Panc1 (cell line): ENCODE measurements around the gene GALNT18.

Source experiments
- POLR2AphosphoS5 ChIP-seq: IDR thresholded peaks from 2 replicates; pipeline ENCODE4 v1.6.1; 2012; ENCODE audit warnings: mild to moderate bottlenecking, low read depth, low read length, moderate library complexity
- SIN3A ChIP-seq: IDR thresholded peaks from 2 replicates; pipeline ENCODE4 v1.6.1; 2012; ENCODE audit warnings: low read depth, mild to moderate bottlenecking, low read length, moderate library complexity, borderline replicate concordance; ENCODE audit not compliant: insufficient read depth
- TCF7L2 ChIP-seq: IDR thresholded peaks from 2 replicates; pipeline ENCODE4 v1.6.1; 2011; ENCODE audit warnings: mild to moderate bottlenecking, low read depth, low read length, inconsistent platforms
- TF ChIP-seq, protein P1 (sequence below): fragments of 450-650 bp; IDR thresholded peaks from 2 replicates; pipeline ENCODE4 v1.5.1; 2017; ENCODE audit warnings: mild to moderate bottlenecking
- TF ChIP-seq, protein P2 (sequence below), 2 experiments: IDR thresholded peaks; 2 replicates each; pipeline ENCODE4 v1.6.1; 2011 to 2012; ENCODE audit warnings: low read depth in 2 of 2, control low read depth in 1 of 2, low read length in 1 of 2, mild to moderate bottlenecking in 1 of 2, moderate library complexity in 1 of 2; ENCODE audit not compliant: insufficient read depth in 1 of 2

DNA sequence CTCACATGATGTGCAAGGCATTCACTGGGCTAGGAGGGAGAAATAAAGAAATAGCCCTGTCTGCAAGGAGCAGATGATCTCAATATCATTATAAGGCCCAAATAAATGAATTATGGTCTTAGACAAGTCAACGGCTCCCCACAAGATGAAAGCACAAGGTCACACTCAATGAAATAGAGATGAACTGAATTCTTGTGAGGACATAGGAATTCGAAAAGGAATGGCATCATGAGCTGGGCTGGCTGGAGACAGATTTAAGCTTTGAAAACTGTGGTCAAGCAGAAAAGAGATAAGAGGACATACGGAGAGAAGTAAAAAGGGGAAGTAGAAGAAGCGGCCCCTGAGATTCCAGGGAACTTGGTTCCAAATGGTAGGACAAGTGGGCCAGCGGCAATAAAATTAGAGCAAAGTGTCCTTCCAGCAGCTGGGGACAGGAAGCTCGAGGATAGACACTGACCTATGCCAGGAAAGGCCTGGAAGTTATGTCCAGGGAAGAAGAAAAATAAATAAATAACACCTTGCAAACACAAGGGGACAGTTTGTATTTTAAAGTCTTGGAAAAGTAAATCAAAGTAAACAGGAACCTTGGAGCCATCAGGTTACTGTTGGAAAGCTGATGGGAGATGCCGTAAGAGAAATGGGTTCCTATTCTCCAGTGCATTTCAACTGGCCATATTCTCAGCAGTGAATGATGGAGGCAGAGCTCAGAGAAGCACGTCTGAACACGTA, 37.8 kb downstream of the GALNT18 start:
- TF ChIP-seq, protein P1, sequence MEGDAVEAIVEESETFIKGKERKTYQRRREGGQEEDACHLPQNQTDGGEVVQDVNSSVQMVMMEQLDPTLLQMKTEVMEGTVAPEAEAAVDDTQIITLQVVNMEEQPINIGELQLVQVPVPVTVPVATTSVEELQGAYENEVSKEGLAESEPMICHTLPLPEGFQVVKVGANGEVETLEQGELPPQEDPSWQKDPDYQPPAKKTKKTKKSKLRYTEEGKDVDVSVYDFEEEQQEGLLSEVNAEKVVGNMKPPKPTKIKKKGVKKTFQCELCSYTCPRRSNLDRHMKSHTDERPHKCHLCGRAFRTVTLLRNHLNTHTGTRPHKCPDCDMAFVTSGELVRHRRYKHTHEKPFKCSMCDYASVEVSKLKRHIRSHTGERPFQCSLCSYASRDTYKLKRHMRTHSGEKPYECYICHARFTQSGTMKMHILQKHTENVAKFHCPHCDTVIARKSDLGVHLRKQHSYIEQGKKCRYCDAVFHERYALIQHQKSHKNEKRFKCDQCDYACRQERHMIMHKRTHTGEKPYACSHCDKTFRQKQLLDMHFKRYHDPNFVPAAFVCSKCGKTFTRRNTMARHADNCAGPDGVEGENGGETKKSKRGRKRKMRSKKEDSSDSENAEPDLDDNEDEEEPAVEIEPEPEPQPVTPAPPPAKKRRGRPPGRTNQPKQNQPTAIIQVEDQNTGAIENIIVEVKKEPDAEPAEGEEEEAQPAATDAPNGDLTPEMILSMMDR = no peak
- TF ChIP-seq SIN3A = no peak
- no peak for TF ChIP-seq TCF7L2
- no peak for TF ChIP-seq POLR2AphosphoS5
- TF ChIP-seq, protein P2, sequence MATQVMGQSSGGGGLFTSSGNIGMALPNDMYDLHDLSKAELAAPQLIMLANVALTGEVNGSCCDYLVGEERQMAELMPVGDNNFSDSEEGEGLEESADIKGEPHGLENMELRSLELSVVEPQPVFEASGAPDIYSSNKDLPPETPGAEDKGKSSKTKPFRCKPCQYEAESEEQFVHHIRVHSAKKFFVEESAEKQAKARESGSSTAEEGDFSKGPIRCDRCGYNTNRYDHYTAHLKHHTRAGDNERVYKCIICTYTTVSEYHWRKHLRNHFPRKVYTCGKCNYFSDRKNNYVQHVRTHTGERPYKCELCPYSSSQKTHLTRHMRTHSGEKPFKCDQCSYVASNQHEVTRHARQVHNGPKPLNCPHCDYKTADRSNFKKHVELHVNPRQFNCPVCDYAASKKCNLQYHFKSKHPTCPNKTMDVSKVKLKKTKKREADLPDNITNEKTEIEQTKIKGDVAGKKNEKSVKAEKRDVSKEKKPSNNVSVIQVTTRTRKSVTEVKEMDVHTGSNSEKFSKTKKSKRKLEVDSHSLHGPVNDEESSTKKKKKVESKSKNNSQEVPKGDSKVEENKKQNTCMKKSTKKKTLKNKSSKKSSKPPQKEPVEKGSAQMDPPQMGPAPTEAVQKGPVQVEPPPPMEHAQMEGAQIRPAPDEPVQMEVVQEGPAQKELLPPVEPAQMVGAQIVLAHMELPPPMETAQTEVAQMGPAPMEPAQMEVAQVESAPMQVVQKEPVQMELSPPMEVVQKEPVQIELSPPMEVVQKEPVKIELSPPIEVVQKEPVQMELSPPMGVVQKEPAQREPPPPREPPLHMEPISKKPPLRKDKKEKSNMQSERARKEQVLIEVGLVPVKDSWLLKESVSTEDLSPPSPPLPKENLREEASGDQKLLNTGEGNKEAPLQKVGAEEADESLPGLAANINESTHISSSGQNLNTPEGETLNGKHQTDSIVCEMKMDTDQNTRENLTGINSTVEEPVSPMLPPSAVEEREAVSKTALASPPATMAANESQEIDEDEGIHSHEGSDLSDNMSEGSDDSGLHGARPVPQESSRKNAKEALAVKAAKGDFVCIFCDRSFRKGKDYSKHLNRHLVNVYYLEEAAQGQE (IDR thresholded peaks at IDR 0.05; ENCODE audit: insufficient read depth in 1 of 2, low read depth in 2 of 2, low read length in 1 of 2) = no peak
